Measurements from ENCODE around the gene LRIG1. TPM values are rescaled to one million over a fixed set of nuclear protein-coding genes. Genes with fewer than 3 reads are reported as not detected.

Gene LRIG1
- total and polyA plus RNA-seq, 2 of the 8 experiments (the other 6 are each of a cell fraction or from before 2014, with no cell fraction given): 78.1 to 88.7 TPM

- TF ChIP-seq SIN3A (conservative IDR thresholded peaks at IDR 0.05 in 1 of 2, IDR thresholded peaks at IDR 0.05 in 1 of 2; ENCODE audit: low read depth in 1 of 2, low read length in 2 of 2) (no peak), KDM5A (IDR thresholded peaks at IDR 0.05; ENCODE audit: low read length) (no peak), TAF1 (IDR thresholded peaks at IDR 0.05; ENCODE audit: low read depth, low read length) (no peak), POU5F1 (IDR thresholded peaks at IDR 0.05; ENCODE audit: low read depth, low read length) (no peak), SAP30 (IDR thresholded peaks at IDR 0.05; ENCODE audit: insufficient read depth, insufficient replicate concordance, low read length) (no peak), EP300 (IDR thresholded peaks at IDR 0.05; ENCODE audit: borderline replicate concordance in 1 of 2, low read depth in 2 of 2, low read length in 2 of 2) (no peak), EGR1 (IDR thresholded peaks at IDR 0.05; ENCODE audit: borderline replicate concordance, low read depth, low read length) (no peak), CTCF (IDR thresholded peaks at IDR 0.05; ENCODE audit: control extremely low read depth in 1 of 3, insufficient read depth in 1 of 3, low read depth in 1 of 3, low read length in 3 of 3) (no peak)
Measured at GRCh38 chr3:66398228-66399025, 102.4 kb downstream of the LRIG1 start (continued).
